HepG2 (cell line): ENCODE measurements around the gene ACSM2B. TPM values are rescaled to one million over a fixed set of nuclear protein-coding genes. Genes with fewer than 3 reads are reported as not detected.

ENCODE experiments used
- CREM ChIP-seq, 2 experiments: sonication (generic) in 1 of 2; formaldehyde crosslinking in 1 of 2; IDR thresholded peaks; 2 replicates each; pipeline versions ENCODE4 v1.4.0 to v1.6.1; 2016 to 2020; ENCODE audit warnings: antibody characterized with exemption in 1 of 2, mild to moderate bottlenecking in 1 of 2, missing genetic modification reagents in 1 of 2
- MZF1 ChIP-seq: sonication (generic); formaldehyde crosslinking; IDR thresholded peaks from 2 replicates; pipeline ENCODE4 v1.8.1; 2023; ENCODE audit warnings: mild to moderate bottlenecking, missing genetic modification reagents, borderline replicate concordance
- PPARG ChIP-seq: conservative IDR thresholded peaks from 2 replicates; pipeline ENCODE4 v1.6.1; 2016; ENCODE audit warnings: missing biosample characterization, missing genetic modification reagents
- RAD51 ChIP-seq: fragments of 450-650 bp; IDR thresholded peaks from 2 replicates; pipeline ENCODE4 v1.6.1; 2016; ENCODE audit warnings: borderline replicate concordance
- RARA ChIP-seq: IDR thresholded peaks from 2 replicates; pipeline ENCODE4 v1.6.1; 2016; ENCODE audit warnings: missing genetic modification reagents, missing compliant biosample characterization
- SMYD3 ChIP-seq: sonication (generic); formaldehyde crosslinking; IDR thresholded peaks from 2 replicates; pipeline ENCODE4 v1.8.1; 2023; ENCODE audit warnings: mild to moderate bottlenecking, missing genetic modification reagents
- U2AF2 ChIP-seq: fragments of 200-400 bp; formaldehyde crosslinking; IDR thresholded peaks from 2 replicates; pipeline ENCODE4 v1.6.1; 2017; ENCODE audit warnings: low read depth, mild to moderate bottlenecking, low read length
- ZFP90 ChIP-seq: sonication (generic); formaldehyde crosslinking; IDR thresholded peaks from 2 replicates; pipeline ENCODE4 v1.8.0; 2022; ENCODE audit warnings: missing genetic modification reagents, mild to moderate bottlenecking, inconsistent platforms, borderline replicate concordance
- ZKSCAN5 ChIP-seq: sonication (generic); formaldehyde crosslinking; IDR thresholded peaks from 2 replicates; pipeline ENCODE4 v1.5.1; 2020; ENCODE audit warnings: mild to moderate bottlenecking, missing genetic modification reagents
- ZNF124 ChIP-seq: sonication (generic); formaldehyde crosslinking; IDR thresholded peaks from 2 replicates; pipeline ENCODE4 v1.4.0; 2020; ENCODE audit warnings: missing genetic modification reagents
- ZNF777 ChIP-seq: sonication (generic); formaldehyde crosslinking; IDR thresholded peaks from 2 replicates; pipeline ENCODE4 v1.4.0; 2020; ENCODE audit warnings: missing genetic modification reagents
- polyA plus RNA-seq, 8 experiments: library from polyadenylated mRNA; depleted of rRNA in 3 of 8; stranded (reverse) in 7 of 8; unstranded in 1 of 8; fragments of >200 nt; fragmentation: Illumina TruSeq in 4 of 8; extraction: Trizol in 4 of 8; gene quantifications; 2 replicates each; pipeline versions ENCODE4 v1.2.1 to v1.2.3, GENCODE V29; 2011 to 2016; ENCODE audit warnings: low read depth in 4 of 8, missing spikeins in 1 of 8, mixed read lengths in 1 of 8; ENCODE audit not compliant: insufficient read depth in 1 of 8
- total RNA-seq, 5 experiments: library from RNA; depleted of rRNA; stranded (reverse); fragments of >200 nt; fragmentation: Illumina TruSeq; extraction: Trizol; gene quantifications; 2 replicates each; pipeline ENCODE4 v1.2.3, GENCODE V29; 2016; ENCODE audit warnings: low read depth in 1 of 5
- TF ChIP-seq, protein P1 (sequence below): sonication (generic); formaldehyde crosslinking; IDR thresholded peaks from 2 replicates; pipeline ENCODE4 v1.4.0; 2020; ENCODE audit warnings: missing genetic modification reagents, borderline replicate concordance
- TF ChIP-seq, protein P2 (sequence below): sonication (generic); formaldehyde crosslinking; conservative IDR thresholded peaks from 2 replicates; pipeline ENCODE4 v1.8.0; 2022; ENCODE audit warnings: mild to moderate bottlenecking, moderate library complexity, missing genetic modification reagents
- TF ChIP-seq, protein P3 (sequence below): sonication (generic); formaldehyde crosslinking; IDR thresholded peaks from 2 replicates; pipeline ENCODE4; 2020; ENCODE audit warnings: missing genetic modification reagents, mild to moderate bottlenecking, borderline replicate concordance
- TF ChIP-seq, protein P4 (sequence below): sonication (generic); formaldehyde crosslinking; IDR thresholded peaks from 2 replicates; pipeline ENCODE4 v1.8.0; 2022; ENCODE audit warnings: mild to moderate bottlenecking, missing genetic modification reagents, borderline replicate concordance
- TF ChIP-seq, protein P5 (sequence below): sonication (generic); formaldehyde crosslinking; IDR thresholded peaks from 2 replicates; pipeline ENCODE4 v1.4.0; 2020; ENCODE audit warnings: missing genetic modification reagents; ENCODE audit errors: not compliant biosample characterization
- TF ChIP-seq, protein P6 (sequence below): sonication (generic); formaldehyde crosslinking; IDR thresholded peaks from 2 replicates; pipeline ENCODE4 v1.5.0; 2020; ENCODE audit warnings: missing genetic modification reagents

ACSM2B gene
- total and polyA plus RNA-seq, 2 of the 13 experiments (the other 11 are each of a cell fraction or from before 2014, with no cell fraction given): 22.9 to 34.0 TPM

DNA sequence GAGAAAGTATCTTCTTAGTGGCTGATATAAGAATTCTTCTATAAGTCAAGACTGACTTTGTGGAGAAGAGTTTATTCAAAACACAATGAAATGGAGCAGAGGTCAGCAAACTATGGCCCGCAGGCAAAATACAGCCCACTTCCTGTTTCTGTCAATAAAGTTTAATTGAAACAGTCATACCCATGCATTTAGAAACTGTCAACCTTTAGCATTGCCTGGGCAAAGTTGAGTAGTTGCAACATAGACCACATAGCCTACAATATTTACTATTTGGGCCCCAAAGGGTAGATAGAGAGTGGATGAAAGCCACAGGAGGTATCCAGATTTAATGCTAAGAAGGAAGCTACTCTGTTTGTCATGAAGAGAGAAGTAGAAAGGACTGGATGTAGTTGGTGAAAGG, 38.0 kb downstream of the ACSM2B start (continued):
- TF ChIP-seq, protein P1, sequence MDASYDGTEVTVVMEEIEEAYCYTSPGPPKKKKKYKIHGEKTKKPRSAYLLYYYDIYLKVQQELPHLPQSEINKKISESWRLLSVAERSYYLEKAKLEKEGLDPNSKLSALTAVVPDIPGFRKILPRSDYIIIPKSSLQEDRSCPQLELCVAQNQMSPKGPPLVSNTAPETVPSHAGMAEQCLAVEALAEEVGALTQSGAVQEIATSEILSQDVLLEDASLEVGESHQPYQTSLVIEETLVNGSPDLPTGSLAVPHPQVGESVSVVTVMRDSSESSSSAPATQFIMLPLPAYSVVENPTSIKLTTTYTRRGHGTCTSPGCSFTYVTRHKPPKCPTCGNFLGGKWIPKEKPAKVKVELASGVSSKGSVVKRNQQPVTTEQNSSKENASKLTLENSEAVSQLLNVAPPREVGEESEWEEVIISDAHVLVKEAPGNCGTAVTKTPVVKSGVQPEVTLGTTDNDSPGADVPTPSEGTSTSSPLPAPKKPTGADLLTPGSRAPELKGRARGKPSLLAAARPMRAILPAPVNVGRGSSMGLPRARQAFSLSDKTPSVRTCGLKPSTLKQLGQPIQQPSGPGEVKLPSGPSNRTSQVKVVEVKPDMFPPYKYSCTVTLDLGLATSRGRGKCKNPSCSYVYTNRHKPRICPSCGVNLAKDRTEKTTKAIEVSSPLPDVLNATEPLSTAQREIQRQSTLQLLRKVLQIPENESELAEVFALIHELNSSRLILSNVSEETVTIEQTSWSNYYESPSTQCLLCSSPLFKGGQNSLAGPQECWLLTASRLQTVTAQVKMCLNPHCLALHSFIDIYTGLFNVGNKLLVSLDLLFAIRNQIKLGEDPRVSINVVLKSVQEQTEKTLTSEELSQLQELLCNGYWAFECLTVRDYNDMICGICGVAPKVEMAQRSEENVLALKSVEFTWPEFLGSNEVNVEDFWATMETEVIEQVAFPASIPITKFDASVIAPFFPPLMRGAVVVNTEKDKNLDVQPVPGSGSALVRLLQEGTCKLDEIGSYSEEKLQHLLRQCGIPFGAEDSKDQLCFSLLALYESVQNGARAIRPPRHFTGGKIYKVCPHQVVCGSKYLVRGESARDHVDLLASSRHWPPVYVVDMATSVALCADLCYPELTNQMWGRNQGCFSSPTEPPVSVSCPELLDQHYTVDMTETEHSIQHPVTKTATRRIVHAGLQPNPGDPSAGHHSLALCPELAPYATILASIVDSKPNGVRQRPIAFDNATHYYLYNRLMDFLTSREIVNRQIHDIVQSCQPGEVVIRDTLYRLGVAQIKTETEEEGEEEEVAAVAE (CRISPR knock-in tag): no peak
- peak; percentile 64; the same call in 1 of the 2 replicates for TF ChIP-seq CREM (IDR thresholded peaks at IDR 0.05)
- no peak for TF ChIP-seq CREM (CRISPR knock-in tag; IDR thresholded peaks at IDR 0.05)
- TF ChIP-seq, protein P2, sequence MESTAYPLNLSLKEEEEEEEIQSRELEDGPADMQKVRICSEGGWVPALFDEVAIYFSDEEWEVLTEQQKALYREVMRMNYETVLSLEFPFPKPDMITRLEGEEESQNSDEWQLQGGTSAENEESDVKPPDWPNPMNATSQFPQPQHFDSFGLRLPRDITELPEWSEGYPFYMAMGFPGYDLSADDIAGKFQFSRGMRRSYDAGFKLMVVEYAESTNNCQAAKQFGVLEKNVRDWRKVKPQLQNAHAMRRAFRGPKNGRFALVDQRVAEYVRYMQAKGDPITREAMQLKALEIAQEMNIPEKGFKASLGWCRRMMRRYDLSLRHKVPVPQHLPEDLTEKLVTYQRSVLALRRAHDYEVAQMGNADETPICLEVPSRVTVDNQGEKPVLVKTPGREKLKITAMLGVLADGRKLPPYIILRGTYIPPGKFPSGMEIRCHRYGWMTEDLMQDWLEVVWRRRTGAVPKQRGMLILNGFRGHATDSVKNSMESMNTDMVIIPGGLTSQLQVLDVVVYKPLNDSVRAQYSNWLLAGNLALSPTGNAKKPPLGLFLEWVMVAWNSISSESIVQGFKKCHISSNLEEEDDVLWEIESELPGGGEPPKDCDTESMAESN (CRISPR knock-in tag): no peak
- TF ChIP-seq PPARG: peak; percentile 92
- TF ChIP-seq RAD51: no peak
- no peak for TF ChIP-seq SMYD3 (CRISPR knock-in tag)
- peak; percentile 37; the same call in 1 of the 2 replicates for TF ChIP-seq RARA (CRISPR knock-in tag)
- TF ChIP-seq U2AF2: no peak
- TF ChIP-seq, protein P3, sequence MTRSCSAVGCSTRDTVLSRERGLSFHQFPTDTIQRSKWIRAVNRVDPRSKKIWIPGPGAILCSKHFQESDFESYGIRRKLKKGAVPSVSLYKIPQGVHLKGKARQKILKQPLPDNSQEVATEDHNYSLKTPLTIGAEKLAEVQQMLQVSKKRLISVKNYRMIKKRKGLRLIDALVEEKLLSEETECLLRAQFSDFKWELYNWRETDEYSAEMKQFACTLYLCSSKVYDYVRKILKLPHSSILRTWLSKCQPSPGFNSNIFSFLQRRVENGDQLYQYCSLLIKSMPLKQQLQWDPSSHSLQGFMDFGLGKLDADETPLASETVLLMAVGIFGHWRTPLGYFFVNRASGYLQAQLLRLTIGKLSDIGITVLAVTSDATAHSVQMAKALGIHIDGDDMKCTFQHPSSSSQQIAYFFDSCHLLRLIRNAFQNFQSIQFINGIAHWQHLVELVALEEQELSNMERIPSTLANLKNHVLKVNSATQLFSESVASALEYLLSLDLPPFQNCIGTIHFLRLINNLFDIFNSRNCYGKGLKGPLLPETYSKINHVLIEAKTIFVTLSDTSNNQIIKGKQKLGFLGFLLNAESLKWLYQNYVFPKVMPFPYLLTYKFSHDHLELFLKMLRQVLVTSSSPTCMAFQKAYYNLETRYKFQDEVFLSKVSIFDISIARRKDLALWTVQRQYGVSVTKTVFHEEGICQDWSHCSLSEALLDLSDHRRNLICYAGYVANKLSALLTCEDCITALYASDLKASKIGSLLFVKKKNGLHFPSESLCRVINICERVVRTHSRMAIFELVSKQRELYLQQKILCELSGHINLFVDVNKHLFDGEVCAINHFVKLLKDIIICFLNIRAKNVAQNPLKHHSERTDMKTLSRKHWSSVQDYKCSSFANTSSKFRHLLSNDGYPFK (CRISPR knock-in tag): no peak
- no peak for TF ChIP-seq ZKSCAN5
- TF ChIP-seq ZFP90: no peak
- TF ChIP-seq MZF1 (CRISPR knock-in tag): no peak
- TF ChIP-seq, protein P4, sequence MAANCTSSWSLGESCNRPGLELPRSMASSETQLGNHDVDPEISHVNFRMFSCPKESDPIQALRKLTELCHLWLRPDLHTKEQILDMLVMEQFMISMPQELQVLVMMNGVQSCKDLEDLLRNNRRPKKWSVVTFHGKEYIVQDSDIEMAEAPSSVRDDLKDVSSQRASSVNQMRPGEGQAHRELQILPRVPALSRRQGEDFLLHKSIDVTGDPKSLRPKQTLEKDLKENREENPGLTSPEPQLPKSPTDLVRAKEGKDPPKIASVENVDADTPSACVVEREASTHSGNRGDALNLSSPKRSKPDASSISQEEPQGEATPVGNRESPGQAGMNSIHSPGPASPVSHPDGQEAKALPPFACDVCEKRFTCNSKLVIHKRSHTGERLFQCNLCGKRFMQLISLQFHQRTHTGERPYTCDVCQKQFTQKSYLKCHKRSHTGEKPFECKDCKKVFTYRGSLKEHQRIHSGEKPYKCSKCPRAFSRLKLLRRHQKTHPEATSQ (CRISPR knock-in tag): no peak
- no peak; the same call in 1 of the 2 replicates for TF ChIP-seq ZNF124
- TF ChIP-seq, protein P5, sequence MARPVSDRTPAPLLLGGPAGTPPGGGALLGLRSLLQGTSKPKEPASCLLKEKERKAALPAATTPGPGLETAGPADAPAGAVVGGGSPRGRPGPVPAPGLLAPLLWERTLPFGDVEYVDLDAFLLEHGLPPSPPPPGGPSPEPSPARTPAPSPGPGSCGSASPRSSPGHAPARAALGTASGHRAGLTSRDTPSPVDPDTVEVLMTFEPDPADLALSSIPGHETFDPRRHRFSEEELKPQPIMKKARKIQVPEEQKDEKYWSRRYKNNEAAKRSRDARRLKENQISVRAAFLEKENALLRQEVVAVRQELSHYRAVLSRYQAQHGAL: no peak
- TF ChIP-seq ZNF777: no peak
- TF ChIP-seq, protein P6, sequence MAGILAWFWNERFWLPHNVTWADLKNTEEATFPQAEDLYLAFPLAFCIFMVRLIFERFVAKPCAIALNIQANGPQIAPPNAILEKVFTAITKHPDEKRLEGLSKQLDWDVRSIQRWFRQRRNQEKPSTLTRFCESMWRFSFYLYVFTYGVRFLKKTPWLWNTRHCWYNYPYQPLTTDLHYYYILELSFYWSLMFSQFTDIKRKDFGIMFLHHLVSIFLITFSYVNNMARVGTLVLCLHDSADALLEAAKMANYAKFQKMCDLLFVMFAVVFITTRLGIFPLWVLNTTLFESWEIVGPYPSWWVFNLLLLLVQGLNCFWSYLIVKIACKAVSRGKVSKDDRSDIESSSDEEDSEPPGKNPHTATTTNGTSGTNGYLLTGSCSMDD (CRISPR knock-in tag): no peak
